HCT116 (cell line): Measurements from ENCODE around the gene ERCC5. TPM values are rescaled to one million over a fixed set of nuclear protein-coding genes. Genes with fewer than 3 reads are reported as not detected.

Experiments
- ATAC-seq: fragments of 200-7000 bp; cut with Tn5 transposase; 2 replicates; pipeline ENCODE4 v1.9.1; 2020; ENCODE audit warnings: mild to moderate bottlenecking, moderate library complexity
- BruUV-seq: library from RNA; stranded (reverse); fragments of 400-500 nt; replicated peaks from 2 replicates; lab custom pipeline; 2021; lab: Mats Ljungman, UMichigan
- CTCF ChIA-PET: fragments of 300-600 bp; sonication (Branson Sonifier 250); formaldehyde crosslinking; loops from one replicate; lab custom pipeline; 2021; ENCODE audit warnings: antibody characterized with exemption; lab: Charles Lee
- POLR2A ChIA-PET: fragments of 300-600, 350-600 bp; sonication (Branson Sonifier 250); formaldehyde crosslinking; loops from one replicate; lab custom pipeline; 2021; ENCODE audit warnings: antibody characterized with exemption; lab: Charles Lee
- RAD21 ChIA-PET, 2 experiments: fragments of 300-600 bp; sonication (Branson Sonifier 250); formaldehyde crosslinking; loops; one replicate each; lab custom pipeline; 2023; ENCODE audit warnings: low total read pairs in 2 of 2; ENCODE audit not compliant: uncharacterized antibody in 2 of 2, unreplicated experiment in 2 of 2, low non-redundant PET in 1 of 2; lab: Charles Lee
- DNase-seq: peaks from one replicate; pipeline ENCODE4 v3.0.0-alpha.2; 2010; ENCODE audit warnings: low read depth, low spot score
- H2AFZ ChIP-seq: fragments of 200-600 bp; shearing (Covaris generic), sonication (generic); 2 replicates; pipeline ENCODE4 v1.6.1; 2017; ENCODE audit warnings: low read depth, mixed run types, mixed read lengths, antibody characterized with exemption, low read length; ENCODE audit not compliant: poor library complexity, severe bottlenecking
- H3K27ac ChIP-seq: 2 replicates; pipeline ENCODE4 v1.5.1; 2012; ENCODE audit warnings: low read depth, low read length
- H3K27me3 ChIP-seq: fragments of 200-600 bp; sonication (generic); 2 replicates; pipeline ENCODE4 v1.6.1; 2016; ENCODE audit warnings: mixed run types, low read length, mixed read lengths; ENCODE audit not compliant: insufficient read depth
- H3K36me3 ChIP-seq, 2 experiments: fragments of 200-500 bp in 1 of 2; fragments of 200-600 bp in 1 of 2; sonication (Bioruptor generic) in 1 of 2; sonication (generic) in 1 of 2; 2 replicates each; pipeline versions ENCODE4 v1.5.1 to v1.6.1; 2014 to 2016; ENCODE audit warnings: low read length in 2 of 2, inconsistent platforms in 1 of 2, mixed read lengths in 1 of 2, mixed run types in 1 of 2; ENCODE audit not compliant: insufficient read depth in 2 of 2, control insufficient read depth in 1 of 2
- H3K4me1 ChIP-seq, 2 experiments: fragments of 200-600 bp in 1 of 2; sonication (generic) in 1 of 2; 2 replicates each; pipeline versions ENCODE4 v1.5.1 to v1.6.1; 2012 to 2017; ENCODE audit warnings: low read length in 2 of 2, inconsistent platforms in 1 of 2, mild to moderate bottlenecking in 1 of 2, mixed read lengths in 1 of 2, mixed run types in 1 of 2, moderate library complexity in 1 of 2; ENCODE audit not compliant: insufficient read depth in 2 of 2, control insufficient read depth in 1 of 2
- H3K4me2 ChIP-seq: fragments of 200-600 bp; sonication (generic); 2 replicates; pipeline ENCODE4 v1.6.1; 2017; ENCODE audit warnings: mixed run types, low read length, mixed read lengths
- H3K4me3 ChIP-seq, 2 experiments: fragments of 200-600 bp in 1 of 2; sonication (generic) in 1 of 2; replicated peaks in 1 of 2; 2 replicates each; pipeline ENCODE4 v1.5.1; 2011 to 2016; ENCODE audit warnings: low read length in 2 of 2, control low read depth in 1 of 2, low read depth in 1 of 2, mild to moderate bottlenecking in 1 of 2, mixed read lengths in 1 of 2, mixed run types in 1 of 2
- H3K79me2 ChIP-seq: fragments of 200-600 bp; sonication (generic); 2 replicates; pipeline ENCODE4 v1.6.1; 2017; ENCODE audit warnings: mild to moderate bottlenecking, mixed run types, low read length, moderate library complexity, mixed read lengths; ENCODE audit not compliant: insufficient read depth
- H3K9ac ChIP-seq: fragments of 200-600 bp; sonication (generic); 2 replicates; pipeline ENCODE4 v1.6.1; 2016; ENCODE audit warnings: low read length, mixed read lengths
- H3K9me2 ChIP-seq: fragments of 200-600 bp; sonication (generic), shearing (Covaris generic); 2 replicates; pipeline ENCODE4 v1.6.1; 2017; ENCODE audit warnings: mixed run types, mild to moderate bottlenecking, moderate library complexity; ENCODE audit not compliant: insufficient read depth
- H3K9me3 ChIP-seq, 2 experiments: fragments of 200-500 bp in 1 of 2; fragments of 200-600 bp in 1 of 2; sonication (Bioruptor generic) in 1 of 2; sonication (generic) in 1 of 2; 2 replicates each; pipeline ENCODE4 v1.6.1; 2014 to 2017; ENCODE audit warnings: low read length in 2 of 2, mixed read lengths in 2 of 2, inconsistent platforms in 1 of 2, low read depth in 1 of 2, mild to moderate bottlenecking in 1 of 2, mixed run types in 1 of 2, moderate library complexity in 1 of 2; ENCODE audit not compliant: control insufficient read depth in 1 of 2, insufficient read depth in 1 of 2
- H4K20me1 ChIP-seq: fragments of 200-600 bp; sonication (generic), shearing (Covaris generic); 2 replicates; pipeline ENCODE4 v1.6.1; 2017; ENCODE audit warnings: mixed run types, mild to moderate bottlenecking, moderate library complexity; ENCODE audit not compliant: insufficient read depth
- EZH2 ChIP-seq: fragments of 200-600 bp; sonication (generic); IDR thresholded peaks from 2 replicates; pipeline ENCODE4 v1.6.1; 2017; ENCODE audit warnings: antibody characterized with exemption, mixed run types
- JUND ChIP-seq: IDR thresholded peaks from 2 replicates; pipeline ENCODE4 v1.6.1; 2012
- MAX ChIP-seq: IDR thresholded peaks from 2 replicates; pipeline ENCODE4 v1.6.1; 2012
- POLR2A ChIP-seq: IDR thresholded peaks from 2 replicates; pipeline ENCODE4 v1.7.0; 2011; ENCODE audit warnings: borderline replicate concordance; ENCODE audit not compliant: insufficient read depth, insufficient read length; ENCODE audit errors: extremely low read depth
- POLR2AphosphoS5 ChIP-seq: IDR thresholded peaks from 2 replicates; pipeline ENCODE4 v1.6.1; 2011; ENCODE audit warnings: mild to moderate bottlenecking, low read depth, low read length, moderate library complexity
- RAD21 ChIP-seq: IDR thresholded peaks from 2 replicates; pipeline ENCODE4 v1.6.1; 2012; ENCODE audit warnings: low read depth, mild to moderate bottlenecking
- REST ChIP-seq: IDR thresholded peaks from 2 replicates; pipeline ENCODE4 v1.6.1; 2012; ENCODE audit warnings: low read depth
- SIN3A ChIP-seq: IDR thresholded peaks from 2 replicates; pipeline ENCODE4 v1.6.1; 2012; ENCODE audit warnings: low read depth
- TCF7L2 ChIP-seq: IDR thresholded peaks from 2 replicates; pipeline ENCODE4 v1.7.0; 2011; ENCODE audit warnings: borderline replicate concordance, inconsistent platforms; ENCODE audit not compliant: insufficient read depth, insufficient read length; ENCODE audit errors: extremely low read depth
- YY1 ChIP-seq: IDR thresholded peaks from 2 replicates; pipeline ENCODE4 v1.6.1; 2011; ENCODE audit warnings: low read length, low read depth, moderate library complexity, mild to moderate bottlenecking; ENCODE audit not compliant: insufficient replicate concordance; ENCODE audit errors: extremely low read depth
- ZFX ChIP-seq: fragments of 450-650 bp; IDR thresholded peaks from 2 replicates; pipeline ENCODE4 v1.6.1; 2017
- intact Hi-C: fragments of 100-400 bp; cut with micrococcal nuclease; formaldehyde crosslinking; loops from 2 replicates; pipeline ENCODE4 v1.10.0; 2022
- total RNA-seq: library from RNA; stranded (reverse); gene quantifications from one replicate; pipeline ENCODE4 v1.2.1, GENCODE V29; 2021; ENCODE audit not compliant: unreplicated experiment

Gene ERCC5
- total RNA-seq, 1 experiment from 2014 or later: 25.6 TPM

- Histone ChIP-seq H2AFZ (no peak overlapping the region), H3K27me3 (no peaks in the 10 kb centered on the region), H3K27ac (no peak overlapping the region), H3K36me3 (no peaks in the 10 kb centered on the region), H4K20me1 (no peaks in the 10 kb centered on the region), H3K4me3 (no peak overlapping the region), H3K9ac (no peak overlapping the region), H3K79me2 (no peaks in the 10 kb centered on the region), H3K4me1 (no peaks in the 10 kb centered on the region), H3K9me2 (no peaks in the 10 kb centered on the region)
- ATAC-seq (no peak), DNase-seq (no peak)
- no TSS peak for BruUV-seq
- ChIA-PET CTCF (no interaction called here), RAD21 (no interaction called here)
- intact Hi-C loops: no loop called here
- TF ChIP-seq TCF7L2 (no peak), REST (no peak), YY1 (no peak), POLR2AphosphoS5 (no peak), SIN3A (no peak), ZFX (no peak), MAX (no peak), EZH2 (no peak), POLR2A (no peak), RAD21 (no peak), JUND (no peak)
- TF ChIP-seq, all 23 proteins: peak for 0
- POLR2A ChIA-PET: no interaction called here
- no peak overlapping the region for H3K4me2 ChIP-seq
- no peaks in the 10 kb centered on the region for H3K9me3 ChIP-seq
Measured at GRCh38 chr13:102901615-102902305, 55.9 kb downstream of the ERCC5 start.
